Stimulated activated naive CD4-positive, alpha-beta T cell treated with Interleukin-2 at 50 U/mL for 16 hours (primary cell): ENCODE results near the gene MRPS15.

Experiments used
- DNase-seq: peaks from one replicate; lab custom pipeline; 2025; lab: John Stamatoyannopoulos, UW

The MRPS15 gene

DNA sequence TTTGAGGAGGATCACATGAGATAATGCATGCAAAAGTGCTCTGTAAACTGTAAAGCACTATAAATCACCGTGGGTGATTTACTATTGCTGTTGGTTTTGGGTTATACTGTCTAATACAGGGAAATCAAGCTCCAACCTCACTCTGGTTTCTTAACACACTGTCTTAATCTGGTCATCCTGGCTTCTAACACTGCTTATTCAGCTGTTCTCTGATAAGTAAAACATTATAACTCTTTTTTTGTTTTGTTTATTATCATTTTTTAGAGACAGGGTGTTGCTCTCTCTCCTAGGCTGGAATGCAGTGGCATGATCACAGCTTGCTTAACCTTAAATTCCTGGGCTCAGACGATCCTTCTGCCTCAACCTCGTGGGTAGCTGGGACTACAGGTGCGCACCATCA, 44.6 kb downstream of the MRPS15 start:
- DNase-seq: no peak

- DNase-seq: no peak
Observed at GRCh38 chr1:36419140-36419539, 45.0 kb downstream of the MRPS15 start.

DNA sequence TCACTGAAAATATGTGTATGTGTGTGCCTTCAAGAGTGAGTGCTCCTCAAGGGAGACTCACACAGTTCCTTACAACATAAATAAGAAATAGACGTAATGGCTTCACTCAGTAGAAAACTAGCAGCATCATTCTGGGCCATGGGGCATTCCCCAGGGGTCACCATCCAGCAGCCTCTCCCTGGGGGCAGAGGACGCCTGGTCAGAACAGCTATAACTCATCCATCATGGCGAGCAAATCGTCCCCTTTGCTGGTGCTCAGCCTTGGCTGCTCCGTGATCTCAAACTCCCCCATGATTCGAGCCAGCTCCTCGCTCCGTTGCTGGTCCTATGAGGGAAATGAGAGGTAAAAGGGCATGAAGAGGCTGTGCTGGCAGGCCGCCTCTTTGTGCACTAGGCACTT, 46.3 kb downstream of the MRPS15 start:
- DNase-seq: no peak

GRCh38 chr1:36415661-36416326, 48.4 kb downstream of the MRPS15 start:
- no peak for DNase-seq

- DNase-seq: no peak
Observed at GRCh38 chr1:36414384-36414783, 49.8 kb downstream of the MRPS15 start.

DNA sequence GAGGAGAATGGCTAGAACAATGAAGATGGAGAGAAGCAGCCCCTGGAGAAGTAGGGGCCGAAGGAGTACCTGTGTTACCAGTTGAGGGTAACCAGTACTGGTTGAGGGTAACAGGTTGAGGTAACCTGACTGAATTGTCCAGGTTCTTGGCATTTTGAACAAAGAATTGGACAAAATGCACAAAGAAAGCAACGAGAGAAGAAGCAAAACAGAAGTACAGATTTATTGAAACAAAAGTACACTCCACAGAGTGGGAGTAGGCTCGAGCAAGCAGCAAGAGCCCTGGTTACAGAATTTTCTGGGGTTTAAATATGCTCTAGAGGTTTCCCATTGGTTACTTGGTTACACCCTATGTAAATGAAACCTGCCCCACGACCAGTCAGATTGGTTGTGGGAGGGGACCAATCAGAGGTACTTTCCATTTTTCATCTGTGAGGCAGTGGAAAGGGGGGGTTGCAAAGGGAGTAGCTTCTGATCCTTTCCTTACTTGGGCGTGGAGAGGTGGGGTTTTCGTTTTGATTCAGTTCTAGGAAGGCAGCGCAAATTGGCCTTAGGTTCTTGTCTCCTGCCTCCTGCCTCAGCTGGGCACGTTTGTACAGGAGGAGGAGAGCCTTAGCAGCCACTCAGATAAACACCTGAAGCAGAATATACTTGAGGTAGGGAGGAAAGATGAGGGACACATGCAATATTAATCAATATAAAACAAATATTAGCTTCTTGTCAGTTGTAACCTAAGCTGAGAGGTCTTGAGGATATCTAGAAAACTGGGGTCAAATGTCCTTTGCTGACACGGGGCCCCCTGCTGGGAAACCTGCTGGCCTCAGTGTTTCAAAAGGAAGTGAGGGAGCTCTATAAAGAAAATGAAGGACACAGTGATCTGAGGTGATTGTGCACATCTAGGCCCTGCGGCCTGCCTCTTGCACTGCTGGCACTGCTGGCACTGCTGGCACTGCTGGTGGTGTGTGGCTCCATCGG, 52.2 kb downstream of the MRPS15 start:
- DNase-seq: peak; percentile 21

DNA sequence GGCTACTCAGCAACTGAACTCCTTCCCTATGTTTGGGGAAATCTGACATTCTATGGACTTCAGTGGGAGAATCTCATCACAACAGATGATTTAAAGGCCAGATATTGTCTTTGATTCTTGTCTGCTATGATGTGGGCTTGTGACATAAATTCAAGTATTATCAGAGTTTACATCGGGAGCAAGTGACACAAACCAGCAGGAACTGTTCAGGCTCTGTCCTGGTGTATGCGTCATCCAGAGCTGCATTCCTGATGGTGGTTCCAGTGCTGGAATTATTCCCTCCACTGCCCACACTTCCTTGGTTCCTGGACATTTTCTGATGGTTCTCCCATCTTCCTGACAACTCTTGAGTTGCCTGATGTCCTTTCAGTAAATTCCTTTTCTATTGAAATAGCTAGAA, 55.7 kb downstream of the MRPS15 start:
- DNase-seq: no peak

DNA sequence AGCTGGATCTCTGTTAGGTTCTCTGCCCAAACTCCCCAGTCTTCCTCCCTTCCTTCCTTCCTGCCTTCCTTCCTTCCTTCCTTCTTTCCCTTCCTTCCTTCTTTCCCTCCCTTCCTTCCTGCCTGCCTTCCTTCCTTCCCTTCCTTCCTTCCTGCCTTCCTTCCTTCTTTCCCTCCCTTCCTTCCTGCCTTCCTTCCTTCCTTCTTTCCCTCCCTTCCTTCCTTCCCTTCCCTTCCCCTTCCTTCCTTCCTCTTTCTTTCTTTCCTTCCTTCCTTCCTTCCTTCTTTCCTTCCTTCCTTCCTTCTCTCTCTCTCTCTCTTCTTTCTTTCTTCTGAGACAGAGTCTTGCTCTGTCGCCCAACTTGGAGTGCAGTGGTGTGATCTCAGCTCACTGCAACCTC, 57.7 kb downstream of the MRPS15 start:
- no peak for DNase-seq
